GM12878 (cell line): ENCODE results near the gene CXorf58. TPM values are rescaled to one million over a fixed set of nuclear protein-coding genes. Genes with fewer than 3 reads are reported as not detected.

Experiments used
- ATAC-seq: fragments of 200-7000 bp; cut with Tn5 transposase; 3 replicates; pipeline ENCODE4 v1.9.1; 2020; ENCODE audit warnings: mild to moderate bottlenecking, moderate library complexity
- BruUV-seq: library from RNA; stranded (reverse); fragments of 400-500 nt; replicated peaks from 2 replicates; lab custom pipeline; 2021; lab: Mats Ljungman, UMichigan
- CTCF ChIA-PET: fragments of 300-600 bp; sonication (Branson Sonifier 250); formaldehyde crosslinking; extraction: SDS; loops from one replicate; lab custom pipeline; 2021; ENCODE audit warnings: inconsistent platforms; lab: Yijun Ruan, JAX
- POLR2A ChIA-PET: fragments of 350-600 bp; formaldehyde crosslinking; extraction: SDS; loops from one replicate; lab custom pipeline; 2021; ENCODE audit warnings: inconsistent platforms; lab: Charles Lee
- RAD21 ChIA-PET: fragments of 300-600 bp; sonication (Branson Sonifier 250); formaldehyde crosslinking; loops from one replicate; lab custom pipeline; 2023; ENCODE audit warnings: antibody characterized with exemption; ENCODE audit not compliant: unreplicated experiment; lab: Charles Lee
- SMC1A ChIA-PET: fragments of 300-600 bp; sonication (Branson Sonifier 250); formaldehyde crosslinking; loops from one replicate; lab custom pipeline; 2023; ENCODE audit not compliant: unreplicated experiment, uncharacterized antibody; lab: Charles Lee
- DNase-seq: peaks from one replicate; pipeline ENCODE4 v3.0.0-alpha.2; 2011; ENCODE audit warnings: low read depth, low spot score
- FAIRE-seq: peaks from 3 replicates; lab custom pipeline; 2011; peaks lifted over from hg19 to GRCh38; lab: Jason Lieb, UNC
- H2AFZ ChIP-seq: 2 replicates; pipeline ENCODE4 v1.6.0; 2011; ENCODE audit warnings: low read depth, low read length, control low read depth; ENCODE audit not compliant: control insufficient read depth
- H3K27ac ChIP-seq: 2 replicates; pipeline ENCODE4 v1.5.1; 2011; ENCODE audit warnings: control low read depth; ENCODE audit not compliant: control insufficient read depth, insufficient read depth
- H3K27me3 ChIP-seq, 2 experiments: replicated peaks in 1 of 2; 2 replicates each; pipeline versions ENCODE4 v1.6.0 to v1.6.1; 2011; ENCODE audit warnings: low read length in 1 of 2; ENCODE audit not compliant: control insufficient read depth in 2 of 2, insufficient read depth in 2 of 2
- H3K36me3 ChIP-seq, 2 experiments: 2 replicates each; pipeline ENCODE4 v1.5.1; 2011; ENCODE audit warnings: low read length in 1 of 2; ENCODE audit not compliant: control insufficient read depth in 2 of 2, insufficient read depth in 2 of 2
- H3K4me1 ChIP-seq: 2 replicates; pipeline ENCODE4 v1.6.1; 2011; ENCODE audit warnings: mild to moderate bottlenecking, low read length, moderate library complexity, mixed read lengths; ENCODE audit not compliant: control insufficient read depth, insufficient read depth
- H3K4me2 ChIP-seq: 2 replicates; pipeline ENCODE4 v1.6.0; 2011; ENCODE audit warnings: control low read depth; ENCODE audit not compliant: control insufficient read depth, insufficient read depth
- H3K4me3 ChIP-seq: fragments of 200-600 bp; sonication (generic); 2 replicates; pipeline ENCODE4 v1.5.1; 2016
- H3K79me2 ChIP-seq: 2 replicates; pipeline ENCODE4 v1.6.0; 2011; ENCODE audit warnings: low read length; ENCODE audit not compliant: control insufficient read depth, insufficient read depth
- H3K9ac ChIP-seq: 2 replicates; pipeline ENCODE4 v1.8.0; 2011; ENCODE audit warnings: low read length, control low read depth, mixed read lengths; ENCODE audit not compliant: control insufficient read depth, insufficient read depth
- H3K9me3 ChIP-seq: replicated peaks from 3 replicates; pipeline ENCODE4 v1.5.1; 2011; ENCODE audit warnings: mild to moderate bottlenecking, low read length; ENCODE audit not compliant: control insufficient read depth, insufficient read depth
- H4K20me1 ChIP-seq: 2 replicates; pipeline ENCODE4 v1.6.0; 2011; ENCODE audit not compliant: control insufficient read depth, insufficient read depth
- CHD2 ChIP-seq: IDR thresholded peaks from 2 replicates; pipeline ENCODE4 v1.6.1; 2011; ENCODE audit warnings: low read depth, low read length, improper control_type of control experiment, borderline replicate concordance
- CREB1 ChIP-seq: IDR thresholded peaks from 2 replicates; pipeline ENCODE4 v1.6.1; 2012; ENCODE audit warnings: low read depth, mild to moderate bottlenecking, inconsistent platforms
- NR2F1 ChIP-seq: fragments of 450-650 bp; conservative IDR thresholded peaks from 2 replicates; pipeline ENCODE4 v1.6.1; 2017; ENCODE audit warnings: mild to moderate bottlenecking
- PAX5 ChIP-seq: IDR thresholded peaks from 2 replicates; pipeline ENCODE4 v1.6.1; 2011; ENCODE audit warnings: low read depth, low read length, borderline replicate concordance
- SP1 ChIP-seq: IDR thresholded peaks from one replicate; pipeline ENCODE4 v1.6.1; 2011; ENCODE audit warnings: low read depth, low read length
- SREBF1 ChIP-seq: IDR thresholded peaks from 2 replicates; pipeline ENCODE4 v1.6.1; 2012; ENCODE audit warnings: mild to moderate bottlenecking, low read length
- WGBS: methylation state at CpG from one replicate; pipeline ENCODE4 v1.1.6; 2016; ENCODE audit warnings: low lambda C conversion rate; ENCODE audit not compliant: insufficient replicate concordance, insufficient coverage; ENCODE audit errors: missing lambda C conversion rate; 5-methylcytosine and 5-hydroxymethylcytosine counted together
- in situ Hi-C: fragments of 300-500 bp; cut with MboI; formaldehyde crosslinking; loops from 9 replicates; pipeline ENCODE4 v1.14.3; 2018; ENCODE audit warnings: mixed read lengths
- intact Hi-C: fragments of 100-400 bp; cut with micrococcal nuclease; formaldehyde crosslinking; loops from one replicate; pipeline ENCODE4 v1.14.2; 2022; ENCODE audit not compliant: unreplicated experiment
- polyA plus RNA-seq, 11 experiments: library from polyadenylated mRNA; depleted of rRNA in 4 of 11; unstranded in 6 of 11; stranded (reverse) in 5 of 11; fragments of >200 nt; fragmentation: Nextera tagmentation in 4 of 11; fragmentation: Illumina TruSeq in 1 of 11; extraction: Ambion mirVana in 4 of 11; extraction: Trizol in 1 of 11; gene quantifications; 1 replicate in 1 of 11; 2 replicates in 10 of 11; pipeline versions ENCODE4 v1.2.1 to v1.2.3, GENCODE V29; 2011 to 2016; ENCODE audit warnings: inconsistent platforms in 2 of 11, missing spikeins in 2 of 11, low read depth in 1 of 11
- total RNA-seq, 4 experiments: library from RNA; depleted of rRNA in 3 of 4; stranded (reverse); fragments of >200 nt in 3 of 4; fragmentation: Illumina TruSeq in 1 of 4; extraction: Trizol in 1 of 4; gene quantifications; 2 replicates each; pipeline versions ENCODE4 v1.2.1 to v1.2.3, GENCODE V29; 2013 to 2021
- TF ChIP-seq, protein P1 (sequence below): fragments of 450-650 bp; IDR thresholded peaks from 2 replicates; pipeline ENCODE4 v1.6.1; 2017; ENCODE audit warnings: mild to moderate bottlenecking

Gene CXorf58
- total and polyA plus RNA-seq, 10 of the 15 experiments (the other 5 are each of a cell fraction or from before 2014, with no cell fraction given), result 0.10 to 0.24 (median 0.13) TPM; not detected in 5

DNA sequence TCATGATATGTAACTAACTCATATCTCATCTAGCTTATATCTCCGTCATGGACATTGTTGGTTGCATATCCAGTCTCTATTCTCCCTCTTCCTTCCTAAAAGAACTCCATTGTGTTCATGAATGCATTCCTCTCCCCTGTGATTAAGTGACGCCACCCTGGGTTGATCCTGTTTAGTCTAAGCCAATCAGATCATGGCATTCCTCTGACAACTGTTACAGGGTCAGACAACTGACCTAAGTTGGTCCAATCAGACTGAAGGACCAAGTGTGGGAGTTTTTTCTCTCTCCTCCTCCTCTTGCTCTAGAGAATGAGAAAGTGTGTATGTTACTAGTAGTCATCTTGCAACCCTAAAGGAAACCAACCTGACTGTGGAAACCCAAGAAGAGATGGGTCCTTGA, 3.7 kb upstream of the CXorf58 start:
- H3K4me2 ChIP-seq, result no peak overlapping the region
- ATAC-seq (no peak), FAIRE-seq (no peak), DNase-seq (no peak)
- TF ChIP-seq SP1, result no peak
- peak; percentile 43; the same call in 1 of the 2 replicates for TF ChIP-seq CREB1
- no peak for TF ChIP-seq CHD2
- H4K20me1 ChIP-seq, result no peaks in the 10 kb centered on the region
- no peak overlapping the region for H3K27ac ChIP-seq
- BruUV-seq, result no TSS peak
- H3K36me3 ChIP-seq, result no peaks in the 10 kb centered on the region
- H3K9ac ChIP-seq, result no peak overlapping the region
- in situ Hi-C loops (loop anchor here (5.0 to 10.0 kb wide), 4 partner anchors 122 to 1919 kb away; partner anchors contain the start of gene SAT1), intact Hi-C loops (no loop called here)
- no peaks in the 10 kb centered on the region for H3K27me3 ChIP-seq
- H2AFZ ChIP-seq, result no peak overlapping the region
- H3K9me3 ChIP-seq, result no peaks in the 10 kb centered on the region
- peaks cover 6% of the 10 kb centered on the region for H3K79me2 ChIP-seq
- SMC1A ChIA-PET, result interaction anchor here (1.1 to 1.5 kb wide), 3 partner anchors 67 to 150 kb away, joined by 3 read pairs; partner anchors contain the start of gene SAT1
- POLR2A ChIA-PET, result interaction anchor here (0.6 kb wide), 1 partner anchor 215 kb away, joined by 8 read pairs; no protein-coding TSS in a partner anchor
- RAD21 ChIA-PET, result interaction anchor here (0.8 to 4.5 kb wide), 3 partner anchors 121 to 208 kb away, joined by 3 to 96 read pairs (median 59); partner anchors contain the start of gene SAT1
- no peak overlapping the region for H3K4me3 ChIP-seq
- WGBS, result 51% methylated on average over 2 of the region's 2 CpGs
- CTCF ChIA-PET, result interaction anchor here (0.5 to 5.7 kb wide), 3 partner anchors 48 to 209 kb away, joined by 3 to 154 read pairs (median 33); partner anchors contain the start of gene EIF2S3
- peaks cover 9% of the 10 kb centered on the region for H3K4me1 ChIP-seq

- DNase-seq, result no peak
- intact Hi-C loops (loop anchor here (1.0 to 5.0 kb wide), 2 partner anchors 115 to 147 kb away; partner anchors contain the start of gene EIF2S3), in situ Hi-C loops (loop anchor here (10.0 kb wide), 2 partner anchors 152 to 1922 kb away; no protein-coding TSS in a partner anchor)
- Histone ChIP-seq H3K27me3 (no peaks in the 10 kb centered on the region), H2AFZ (no peak overlapping the region), H3K4me3 (peak overlapping the region; percentile 78), H3K9me3 (no peaks in the 10 kb centered on the region), H3K9ac (peak overlapping the region; percentile 81), H3K4me1 (peaks cover under 1% of the 10 kb centered on the region), H3K27ac (peak overlapping the region; percentile 73), H3K36me3 (no peaks in the 10 kb centered on the region), H3K4me2 (peak overlapping the region; percentile 21), H4K20me1 (no peaks in the 10 kb centered on the region), H3K79me2 (peaks cover 6% of the 10 kb centered on the region)
- ChIA-PET POLR2A (interaction anchor here (0.6 to 4.8 kb wide), 7 partner anchors 11 to 219 kb away, joined by 3 to 31 read pairs (median 4); partner anchors contain the start of genes ACOT9, EIF2S3 and KLHL15), CTCF (interaction anchor here (0.6 to 4.4 kb wide), 11 partner anchors 105 to 336 kb away, joined by 3 to 39 read pairs (median 4); partner anchors contain the start of genes EIF2S3, KLHL15 and SAT1), RAD21 (interaction anchor here (0.8 to 3.9 kb wide), 9 partner anchors 9 to 238 kb away, joined by 3 to 44 read pairs (median 4); partner anchors contain the start of genes EIF2S3 and SAT1), SMC1A (interaction anchor here (0.7 to 5.0 kb wide), 8 partner anchors 122 to 336 kb away, joined by 3 to 37 read pairs (median 4); partner anchors contain the start of genes EIF2S3 and SAT1)
- WGBS, result 24% methylated on average over 10 of the region's 12 CpGs
- TF ChIP-seq PAX5, result no peak
- TF ChIP-seq NR2F1, result no peak; the same call in 1 of the 2 replicates
- TF ChIP-seq, protein P1, sequence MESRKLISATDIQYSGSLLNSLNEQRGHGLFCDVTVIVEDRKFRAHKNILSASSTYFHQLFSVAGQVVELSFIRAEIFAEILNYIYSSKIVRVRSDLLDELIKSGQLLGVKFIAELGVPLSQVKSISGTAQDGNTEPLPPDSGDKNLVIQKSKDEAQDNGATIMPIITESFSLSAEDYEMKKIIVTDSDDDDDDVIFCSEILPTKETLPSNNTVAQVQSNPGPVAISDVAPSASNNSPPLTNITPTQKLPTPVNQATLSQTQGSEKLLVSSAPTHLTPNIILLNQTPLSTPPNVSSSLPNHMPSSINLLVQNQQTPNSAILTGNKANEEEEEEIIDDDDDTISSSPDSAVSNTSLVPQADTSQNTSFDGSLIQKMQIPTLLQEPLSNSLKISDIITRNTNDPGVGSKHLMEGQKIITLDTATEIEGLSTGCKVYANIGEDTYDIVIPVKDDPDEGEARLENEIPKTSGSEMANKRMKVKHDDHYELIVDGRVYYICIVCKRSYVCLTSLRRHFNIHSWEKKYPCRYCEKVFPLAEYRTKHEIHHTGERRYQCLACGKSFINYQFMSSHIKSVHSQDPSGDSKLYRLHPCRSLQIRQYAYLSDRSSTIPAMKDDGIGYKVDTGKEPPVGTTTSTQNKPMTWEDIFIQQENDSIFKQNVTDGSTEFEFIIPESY, result no peak
- no peak for TF ChIP-seq SREBF1
- no TSS peak for BruUV-seq
- ATAC-seq, result peak; percentile 24
- no peak for FAIRE-seq
These were observed 702 bp upstream of the CXorf58 start for GRCh38 chrX:23907111-23907497.
